OCI-M1 (cell line): Measurements from ENCODE around the gene LRP4.
"Not testable (repeated sequence)": the region's sequence is repeated elsewhere in the genome, so short reads cannot be mapped to it uniquely, and the experiment has no call there.

Source experiments
- DNase-seq: peaks from one replicate; lab custom pipeline; 2025; lab: John Stamatoyannopoulos, UW

The LRP4 gene

DNA sequence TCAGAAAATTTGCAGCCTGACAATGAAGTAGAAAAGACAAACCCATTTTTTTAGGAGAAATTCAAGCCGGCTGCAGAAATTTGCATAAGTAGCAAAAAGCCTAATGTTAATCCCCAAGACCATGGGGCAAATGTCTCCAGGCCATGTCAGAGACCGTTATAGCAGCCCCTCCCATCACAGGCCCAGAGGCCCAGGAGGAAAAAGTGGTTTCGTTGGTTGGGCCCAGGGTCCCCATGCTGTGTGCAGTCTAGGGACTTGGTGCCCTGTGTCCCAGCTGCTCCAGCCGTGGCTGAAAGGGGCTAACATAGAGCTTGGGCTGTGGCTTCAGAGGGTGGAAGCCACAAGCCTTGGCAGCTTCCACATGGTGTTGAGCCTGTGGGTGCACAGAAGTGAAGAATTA is 9.6 kb upstream of the LRP4 start:
- not testable (repeated sequence) for DNase-seq

DNA sequence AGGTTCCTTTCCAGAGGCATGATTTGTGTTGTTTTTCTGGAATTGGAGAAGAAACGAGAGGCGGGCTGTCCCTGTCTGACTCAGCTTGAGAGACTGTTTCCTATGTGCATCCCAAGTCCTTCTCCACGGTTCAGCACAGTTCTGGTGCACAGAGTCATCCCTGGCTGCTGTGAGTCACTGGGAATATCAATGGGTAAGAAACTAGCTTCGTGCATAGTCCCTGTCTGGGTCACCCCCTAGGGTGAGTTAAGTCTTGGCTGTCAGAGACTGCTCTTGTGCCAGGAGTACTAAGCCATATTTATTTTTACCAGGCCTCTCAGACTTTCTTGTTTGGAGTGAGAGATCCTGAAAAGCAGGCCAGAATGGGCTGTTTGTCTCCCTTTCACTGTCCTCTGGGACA is 2.4 kb upstream of the LRP4 start:
- no peak for DNase-seq

DNA sequence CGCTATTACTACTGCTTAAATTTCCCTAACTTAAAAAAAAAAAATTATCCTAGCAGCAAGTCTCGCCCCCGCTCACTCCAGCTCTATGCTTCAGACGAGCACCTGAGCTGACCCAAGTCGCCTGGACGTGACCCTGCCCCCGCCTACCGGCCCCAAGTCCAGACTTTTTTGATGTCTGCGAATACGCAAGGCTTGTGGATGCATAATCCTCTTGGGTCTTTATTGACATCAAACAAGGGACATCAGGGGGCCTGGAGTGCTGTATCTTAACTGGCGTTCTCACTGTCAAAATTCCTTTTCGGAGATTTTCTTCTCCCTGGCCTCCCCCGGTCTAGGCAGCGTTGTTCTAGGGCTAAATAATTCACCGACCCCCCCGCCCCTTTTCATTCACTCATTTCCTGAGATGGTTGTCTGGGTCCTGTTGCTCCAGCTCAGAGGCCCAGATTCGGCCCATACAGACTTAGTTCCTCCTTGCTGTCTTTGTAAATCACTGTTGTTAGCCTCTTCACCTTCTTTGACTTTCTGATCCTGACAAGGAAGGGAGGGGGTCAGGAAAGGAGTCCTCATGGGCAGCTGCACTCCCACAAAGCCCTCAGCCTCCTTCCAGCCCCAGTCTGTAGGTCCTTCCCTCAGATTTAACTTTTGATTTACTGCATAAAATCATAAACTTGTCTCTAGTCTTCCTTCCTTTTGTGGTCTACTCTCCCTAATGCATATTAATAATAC is 601 bp upstream of the LRP4 start:
- DNase-seq, result no peak

DNA sequence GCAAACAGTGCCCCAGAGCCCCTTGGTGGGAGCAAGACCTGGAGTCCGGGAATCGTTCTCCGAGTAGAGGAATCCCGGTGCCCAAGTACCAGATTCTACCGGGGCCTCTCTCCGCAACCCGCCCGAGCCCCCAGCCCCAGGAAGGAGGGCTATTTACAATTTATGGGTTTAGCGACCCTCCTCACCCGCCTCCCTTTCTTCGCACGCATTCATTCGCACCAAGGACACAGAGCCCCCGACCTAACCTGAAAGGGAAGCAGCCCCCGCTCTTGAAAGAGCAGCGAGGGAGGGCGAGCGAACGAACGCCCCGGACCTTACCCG is 628 bp downstream of the LRP4 start:
- DNase-seq, result no peak

DNA sequence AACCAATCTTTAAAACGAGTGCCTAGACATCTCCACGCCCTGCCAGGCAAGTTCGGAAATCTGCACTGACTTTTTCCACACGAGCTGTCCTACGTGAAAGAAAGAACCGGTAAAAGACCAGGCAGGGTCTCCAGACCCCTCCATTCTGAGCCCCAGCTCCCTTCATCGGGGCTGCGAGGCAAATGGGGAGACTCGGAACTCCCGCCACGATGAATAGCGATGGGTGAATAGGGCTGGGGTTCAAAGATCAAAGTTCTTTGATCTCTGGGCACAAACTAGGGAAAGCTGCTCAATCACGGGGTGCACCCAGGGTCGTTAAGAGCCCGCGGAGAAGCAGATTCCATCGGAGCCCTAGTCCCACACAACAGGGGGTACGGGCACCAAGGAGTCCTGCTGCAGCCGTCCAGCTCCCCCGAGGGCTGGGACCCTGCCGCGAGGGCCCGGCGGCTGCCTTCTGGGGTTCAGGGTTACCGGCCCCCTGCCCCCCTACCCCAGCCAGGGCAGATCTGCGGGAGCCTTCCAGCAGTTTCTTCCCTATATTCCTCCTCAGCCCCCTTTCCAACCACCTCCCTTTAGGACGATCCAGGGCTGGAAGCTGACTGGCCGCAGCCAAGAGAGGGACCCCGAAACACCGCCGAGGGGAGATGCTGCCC is 1.1 kb downstream of the LRP4 start:
- no peak for DNase-seq

DNA sequence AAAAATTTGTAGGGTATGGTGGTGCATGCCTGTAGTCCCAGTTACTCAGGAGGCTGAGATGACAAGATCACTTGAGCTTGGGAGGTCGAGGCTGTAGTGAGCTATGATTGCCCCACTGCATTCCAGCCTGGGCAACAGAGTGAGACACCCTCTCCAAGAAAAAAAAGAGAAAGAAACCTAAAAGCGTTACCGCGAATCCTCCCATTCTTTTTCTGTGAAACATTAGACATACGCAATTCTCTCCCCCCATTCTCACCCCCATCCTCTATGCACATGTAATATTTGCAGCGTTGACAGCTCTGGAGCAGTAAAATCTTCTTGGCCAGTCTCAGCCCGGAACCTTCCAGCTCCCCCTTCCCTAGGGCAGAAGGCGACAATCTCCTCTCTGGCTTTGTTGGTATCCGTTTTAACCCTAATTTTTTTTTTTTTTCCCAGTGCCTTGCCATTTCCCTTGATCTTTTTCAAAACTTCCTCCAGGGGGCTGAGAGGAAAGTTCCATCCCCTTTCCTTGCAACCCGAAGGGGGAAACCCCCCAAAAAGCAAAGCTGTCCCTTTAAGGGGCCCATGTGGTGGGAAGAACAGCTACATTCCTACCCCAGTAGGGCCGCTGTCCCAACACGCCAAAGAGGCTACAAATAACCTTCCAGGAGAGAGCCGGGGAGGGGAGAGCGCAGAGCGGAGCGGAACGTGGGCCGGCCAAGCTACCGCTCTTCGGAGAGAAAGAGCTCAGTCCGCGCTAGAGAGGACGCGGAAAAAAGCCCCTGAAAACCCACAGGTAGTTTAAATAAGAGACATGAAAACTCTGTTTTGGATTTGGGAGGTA is 1.9 kb downstream of the LRP4 start:
- DNase-seq, result peak; percentile 50

DNA sequence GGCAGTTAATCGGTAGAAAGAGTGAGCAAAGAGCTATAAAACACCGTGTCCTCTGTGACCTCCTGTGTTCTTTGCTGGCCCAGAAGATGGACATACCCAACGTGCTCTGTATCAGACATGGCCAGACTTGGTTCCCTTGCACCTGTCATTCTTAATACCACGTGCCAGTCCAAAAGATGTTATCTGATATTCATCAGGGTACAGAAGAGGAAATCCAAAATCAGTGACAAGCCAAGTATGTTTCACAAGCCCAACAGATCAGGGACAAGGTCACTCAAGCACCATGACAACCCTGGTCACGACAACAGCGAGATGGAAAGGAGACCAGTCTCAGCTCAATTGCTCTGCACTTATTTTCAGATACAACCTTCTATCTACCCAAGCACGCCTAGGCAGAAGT is 3.4 kb downstream of the LRP4 start:
- no peak for DNase-seq

DNA sequence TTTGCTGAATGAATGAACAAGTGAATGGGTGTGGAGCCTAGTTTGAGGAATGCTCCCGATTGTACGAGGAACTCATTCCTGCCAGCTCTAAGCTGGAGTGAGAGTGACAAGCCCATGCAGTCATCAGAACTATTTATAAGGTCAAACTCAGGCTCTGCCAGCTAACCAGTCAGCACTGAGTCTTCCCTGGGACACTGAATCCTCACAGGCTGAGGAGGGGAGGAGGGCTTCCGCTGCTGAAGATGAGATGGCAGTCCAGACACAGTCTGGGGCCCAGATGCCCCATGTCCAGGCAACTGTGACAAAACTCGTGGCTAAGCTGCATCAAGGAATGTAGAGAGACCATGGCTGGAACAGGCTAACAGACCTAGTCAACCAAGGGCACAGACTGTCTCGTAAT is 4.0 kb downstream of the LRP4 start:
- DNase-seq, result no peak

DNA sequence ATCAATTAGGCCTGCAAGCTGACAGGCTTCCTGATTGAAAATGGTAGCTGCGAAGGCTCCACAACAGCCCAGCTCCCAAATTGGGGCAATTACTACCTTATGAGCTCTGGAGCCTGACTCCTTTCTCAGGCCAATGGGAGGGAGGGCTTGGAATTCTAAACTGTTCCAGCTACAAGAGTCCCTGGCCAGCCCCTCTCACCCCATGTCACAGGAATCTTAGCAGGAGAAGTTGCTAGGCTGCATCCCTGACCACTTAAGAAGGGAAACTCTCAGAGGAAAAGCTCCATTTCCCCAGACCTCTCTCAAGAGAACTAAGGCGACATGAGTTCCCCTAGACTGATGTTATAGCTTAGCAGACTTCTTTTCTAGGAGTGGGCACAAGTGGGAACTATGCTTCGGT is 4.9 kb downstream of the LRP4 start:
- DNase-seq, result no peak

DNA sequence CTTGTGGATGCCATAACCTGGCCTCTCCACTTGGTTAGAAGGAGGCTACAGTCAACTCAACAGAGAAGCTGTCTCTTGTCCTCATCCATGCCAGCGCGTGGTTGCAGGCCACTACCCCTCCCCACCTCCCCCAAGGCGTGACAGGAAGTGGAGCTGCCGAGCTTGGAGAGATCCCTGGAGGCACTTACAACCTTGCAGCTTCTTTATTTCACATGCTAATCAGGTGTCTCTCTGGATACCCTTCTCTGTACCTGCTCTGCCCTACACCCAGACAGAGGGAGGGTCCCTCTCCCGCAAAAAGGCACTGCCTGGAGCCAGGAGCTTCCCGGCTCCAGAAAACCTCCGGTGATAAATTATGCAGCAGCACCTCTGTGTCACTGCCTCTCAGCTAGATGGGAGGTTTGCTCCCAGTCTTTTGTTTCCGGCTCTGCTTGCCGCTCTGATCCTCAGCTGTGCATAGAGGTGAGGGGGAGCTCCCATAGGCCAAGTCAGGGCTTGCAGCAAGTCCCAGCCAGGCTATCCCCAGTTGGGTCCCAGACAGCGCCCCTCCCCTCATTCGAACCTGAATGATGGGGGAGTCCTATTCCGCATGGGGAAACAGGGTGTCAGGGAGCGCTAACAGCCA is 5.7 kb downstream of the LRP4 start:
- no peak for DNase-seq

DNA sequence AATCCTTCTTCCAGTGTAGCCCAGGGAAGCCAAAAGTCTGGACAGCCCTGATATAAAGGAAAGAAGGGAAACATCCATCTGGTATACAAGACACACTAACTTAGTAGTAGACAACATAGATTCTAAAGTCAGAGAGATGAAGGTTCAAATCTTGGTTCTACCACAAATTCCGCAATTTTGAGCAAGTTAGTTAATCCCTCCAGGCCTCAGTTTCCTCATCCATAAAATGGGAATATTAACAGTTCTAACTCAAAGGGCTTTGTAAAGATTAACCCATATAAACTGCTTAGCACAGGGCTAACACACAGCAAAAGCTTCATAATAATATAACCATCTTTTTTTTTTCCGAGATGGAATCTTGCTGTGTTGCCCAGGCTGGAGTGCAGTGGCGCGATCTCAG is 10.7 kb downstream of the LRP4 start:
- no peak for DNase-seq

DNA sequence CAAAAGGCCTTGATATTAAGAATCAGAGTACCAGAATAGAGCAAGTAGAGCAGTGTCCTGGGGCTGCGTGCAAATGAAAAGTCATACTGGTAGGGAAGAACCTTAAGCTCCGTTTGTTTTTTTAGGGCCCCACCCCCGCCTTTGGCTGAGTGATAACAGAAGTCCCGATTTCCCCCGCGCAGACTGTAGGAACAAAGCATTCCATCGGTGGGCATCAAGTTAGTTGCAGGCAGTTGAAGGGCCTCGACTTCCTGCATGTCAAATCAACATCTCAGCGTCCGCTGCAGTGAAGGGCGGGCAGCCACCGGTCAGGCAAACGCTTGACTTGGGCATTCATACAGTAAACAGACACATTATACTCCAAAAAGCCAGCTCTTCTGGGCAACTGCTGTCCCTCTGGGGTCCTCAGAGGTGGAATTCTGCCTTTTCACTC is 11.7 kb downstream of the LRP4 start:
- no peak for DNase-seq

DNA sequence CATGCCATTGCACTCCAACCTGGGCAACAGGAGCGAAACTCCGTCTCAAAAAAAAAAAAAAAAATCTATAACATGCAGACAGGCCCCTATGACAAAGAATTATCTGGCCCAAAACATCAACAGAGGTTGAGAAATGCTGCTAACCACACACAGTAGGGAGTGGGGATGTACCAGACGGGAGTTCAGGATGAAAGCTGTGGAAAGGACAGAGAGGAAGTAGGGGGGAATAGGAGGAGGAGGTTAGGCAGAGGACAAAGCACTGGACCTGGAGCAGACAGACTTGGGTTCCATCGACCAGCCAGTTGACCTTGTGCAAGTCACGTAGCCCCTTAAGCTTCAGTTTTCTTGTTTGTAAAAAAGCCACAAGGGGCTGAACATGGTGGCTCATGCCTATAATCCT is 12.5 kb downstream of the LRP4 start:
- no peak for DNase-seq

DNA sequence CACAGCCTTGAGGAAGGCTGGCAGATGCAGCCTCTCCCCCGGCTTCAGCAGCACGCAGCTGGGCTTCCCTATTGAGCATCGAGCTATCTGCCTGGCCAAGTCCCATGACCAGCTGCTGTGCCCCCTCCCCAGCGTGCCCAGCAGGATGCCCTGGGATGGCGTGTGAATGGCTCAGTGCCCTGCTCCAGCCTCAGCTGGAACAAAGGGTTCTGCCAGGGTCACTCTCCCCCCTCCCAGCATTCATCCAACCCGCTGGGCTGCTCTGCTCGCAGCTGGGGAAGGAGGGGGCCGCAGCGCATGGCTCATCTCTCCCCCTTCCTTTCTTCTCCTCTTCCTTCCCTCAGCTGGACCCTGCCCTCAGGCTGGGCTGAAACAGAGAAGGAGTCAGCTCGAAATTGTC is 14.5 kb downstream of the LRP4 start:
- DNase-seq, result no peak

DNA sequence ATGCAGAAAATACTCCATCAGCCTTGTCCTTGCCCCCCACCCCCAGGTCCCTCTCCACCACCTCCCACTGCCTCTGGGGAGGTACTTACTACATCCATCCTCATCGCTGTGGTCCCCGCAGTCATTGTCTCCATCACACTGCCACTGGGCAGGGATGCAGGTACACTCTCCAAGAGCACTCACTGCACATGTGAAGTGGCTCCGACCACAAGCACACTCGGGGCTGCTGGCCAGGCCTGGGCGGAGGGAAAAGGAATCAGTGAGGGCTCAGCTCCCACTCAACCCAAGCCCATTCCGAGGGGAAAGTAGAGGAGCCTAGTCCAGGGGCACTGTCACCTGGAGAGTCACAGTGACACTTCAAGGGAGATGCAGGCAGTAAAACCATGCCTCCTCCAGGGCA is 15.7 kb downstream of the LRP4 start:
- DNase-seq, result no peak

DNA sequence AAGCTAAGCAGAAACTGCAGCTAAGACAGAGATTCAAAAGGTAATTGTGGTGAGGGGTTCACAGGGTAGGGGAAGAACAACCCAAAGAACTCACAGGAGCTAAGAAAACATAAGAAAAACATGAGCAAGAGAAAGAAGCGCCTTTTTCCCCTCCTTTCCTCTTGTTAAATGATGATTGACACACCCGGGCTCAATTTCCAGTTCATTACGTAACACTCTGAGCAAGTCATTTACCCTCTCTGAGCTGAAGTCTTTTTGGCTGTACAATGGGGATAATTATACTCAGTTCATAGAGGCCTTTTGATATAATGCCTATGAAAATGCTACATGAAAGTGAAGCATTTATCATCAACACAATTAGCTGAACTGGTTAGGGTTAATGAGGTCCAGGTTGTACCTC is 17.2 kb downstream of the LRP4 start:
- DNase-seq, result no peak

DNA sequence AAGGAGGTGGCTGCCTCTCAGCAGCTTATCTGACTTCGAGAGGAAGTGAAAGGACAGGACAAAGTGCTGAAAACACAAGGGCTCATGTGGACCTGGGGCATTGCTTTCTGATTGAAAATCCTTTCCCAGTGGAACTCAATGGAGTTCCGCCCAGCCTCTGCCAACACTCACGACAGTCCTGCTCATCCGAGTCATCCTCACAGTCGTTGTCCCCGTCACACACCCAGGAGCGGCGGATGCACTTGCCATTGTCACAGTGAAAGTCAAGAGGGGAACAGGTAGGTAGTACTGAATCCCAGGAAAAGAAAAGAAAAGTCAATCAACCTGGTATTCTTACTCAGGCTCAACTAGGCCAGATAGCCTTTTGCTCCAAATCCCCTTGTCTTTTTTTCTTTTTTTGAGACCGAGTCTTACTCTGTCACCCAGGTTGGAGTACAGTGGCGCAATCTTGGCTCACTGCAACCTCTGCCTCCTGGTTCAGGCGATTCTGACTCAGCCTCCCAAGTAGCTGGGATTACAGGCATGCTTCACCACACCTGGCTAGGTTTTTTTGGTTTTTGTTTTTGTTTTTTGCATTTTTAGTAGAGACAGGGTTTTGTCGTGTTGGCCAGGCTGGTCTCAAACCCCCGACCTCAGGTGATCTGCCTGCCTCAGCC is 18.1 kb downstream of the LRP4 start:
- DNase-seq, result no peak

DNA sequence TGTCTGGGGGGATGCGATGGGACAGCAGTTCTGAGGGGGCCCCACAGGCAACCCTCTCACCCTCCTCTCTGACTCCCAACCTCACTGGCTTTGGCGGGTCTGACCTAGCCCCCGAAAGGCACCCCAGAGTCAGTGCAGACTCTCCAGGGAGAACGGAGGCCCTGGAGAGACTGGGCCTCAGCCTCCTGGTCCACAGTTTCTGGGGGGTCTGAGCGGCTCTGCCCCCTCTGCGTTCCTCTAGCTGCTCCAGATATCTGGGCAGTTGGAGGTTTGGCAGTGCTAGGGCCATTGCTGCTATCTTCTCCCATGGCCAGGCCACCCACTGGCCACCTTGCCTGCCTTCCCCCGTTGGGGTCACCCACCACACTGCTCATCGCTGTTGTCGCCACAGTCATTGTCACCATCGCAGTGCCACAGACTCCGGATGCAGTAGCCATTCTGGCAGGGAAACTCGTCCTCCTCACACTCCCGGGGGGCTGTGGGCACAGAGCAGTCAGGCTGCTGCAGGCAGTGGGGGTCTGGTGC is 18.8 kb downstream of the LRP4 start:
- no peak for DNase-seq

DNA sequence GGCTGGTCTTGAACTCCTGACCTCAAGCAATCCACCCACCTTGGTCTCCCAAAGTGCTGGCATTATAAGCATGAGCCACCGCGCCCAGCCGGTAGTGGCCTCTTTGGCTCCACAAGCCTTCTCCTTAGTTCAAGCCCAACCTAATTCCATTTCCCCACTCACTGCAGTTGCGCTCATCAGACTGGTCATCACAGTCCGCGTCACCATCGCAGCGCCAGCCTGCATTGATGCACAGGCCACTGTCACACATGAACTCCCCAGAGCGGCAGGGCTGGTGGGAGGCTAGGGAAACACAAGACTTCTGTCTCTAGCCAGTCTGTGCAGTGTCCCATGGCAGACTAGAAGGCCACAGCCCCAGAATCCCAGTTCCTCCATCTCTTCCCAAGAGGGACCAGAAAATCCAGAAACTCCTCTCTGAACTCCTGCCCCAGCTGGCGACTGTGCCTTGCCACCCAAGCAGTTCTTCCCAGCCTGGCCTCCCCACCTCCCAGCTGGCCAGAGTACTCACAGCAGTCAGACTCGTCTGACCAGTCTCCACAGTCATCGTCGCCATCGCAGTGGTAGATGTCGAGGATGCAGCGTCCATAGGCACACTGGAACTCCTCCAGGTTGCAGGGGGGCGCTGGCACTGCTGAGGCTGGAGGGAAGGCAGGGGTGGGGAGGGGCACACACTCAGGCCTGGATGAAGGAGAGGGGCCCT is 19.8 kb downstream of the LRP4 start:
- no peak for DNase-seq

DNA sequence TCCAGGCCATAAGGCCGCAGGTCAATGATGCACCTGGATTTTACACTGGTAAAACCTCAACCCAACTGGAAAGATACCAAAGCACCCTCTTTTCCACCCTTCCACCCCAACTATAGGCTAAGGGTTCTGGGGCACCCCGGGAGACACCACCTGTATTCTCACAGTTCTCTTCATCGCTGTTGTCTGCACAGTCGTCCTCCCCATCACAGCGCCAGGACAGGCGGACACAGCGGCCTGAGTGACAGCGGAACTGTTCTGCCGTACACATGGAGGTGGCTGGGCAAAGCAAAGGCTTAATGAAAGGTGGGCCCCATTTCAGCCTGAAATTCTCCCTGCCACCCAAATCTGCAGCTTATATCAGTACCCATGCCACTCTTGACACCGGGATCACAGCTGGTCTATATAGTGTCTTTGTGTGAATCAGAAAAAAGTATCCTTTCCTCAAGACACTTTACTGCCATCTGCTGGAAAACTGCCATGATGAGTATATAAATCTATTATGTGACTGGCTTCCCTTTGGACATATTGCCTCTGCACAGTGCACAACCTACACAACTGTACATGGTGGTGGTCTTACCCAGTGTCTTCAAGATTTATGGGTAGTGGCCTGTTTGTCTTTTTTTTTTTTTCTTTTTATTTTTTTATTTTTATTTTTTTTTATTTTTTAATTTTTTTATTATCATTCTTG is 21.5 kb downstream of the LRP4 start:
- peak; percentile 86 for DNase-seq

DNA sequence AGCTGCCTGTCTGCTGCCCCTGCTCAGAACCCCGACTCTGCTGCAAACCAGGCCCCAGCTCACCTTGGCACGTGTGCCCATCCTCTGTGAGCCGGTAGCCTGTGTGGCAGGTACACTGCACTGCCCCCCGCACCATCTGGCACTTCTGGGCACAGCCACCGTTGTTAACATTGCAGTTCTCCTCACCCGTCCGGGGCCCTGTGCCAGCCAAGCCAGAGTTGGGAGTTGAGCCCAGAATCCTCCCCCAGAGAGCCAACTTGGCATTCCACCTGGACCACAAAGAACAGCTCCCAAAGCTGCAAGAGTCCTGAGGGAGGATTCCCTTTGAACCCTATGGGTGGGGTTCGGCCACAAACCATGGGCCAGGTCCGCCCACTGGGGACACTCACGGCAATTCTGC is 22.5 kb downstream of the LRP4 start:
- no peak for DNase-seq
